Coronary artery (tissue), 2 donors: ENCODE data around the gene TCF19.
A peak's percentile ranks its signal among the peaks of the same experiment; 100 is the strongest.
"Not testable (repeated sequence)": the region's sequence is repeated elsewhere in the genome, so short reads cannot be mapped to it uniquely, and the experiment has no call there.

ENCODE experiments used
- DNase-seq: peaks from one replicate; pipeline ENCODE4 v3.0.0-alpha.2; 2017; ENCODE audit warnings: low spot score
- H3K27ac ChIP-seq, 2 donors: fragments of 200-600 bp; sonication (generic); one replicate each; pipeline ENCODE4 v1.5.1; 2016 to 2019
- H3K4me3 ChIP-seq: fragments of 200-600 bp; sonication (generic); 2 replicates; pipeline ENCODE4 v1.5.1; 2016; ENCODE audit warnings: mild to moderate bottlenecking, moderate library complexity
- TF ChIP-seq, protein P1 (sequence below): fragments of 200-600 bp; sonication (generic); IDR thresholded peaks from one replicate; pipeline ENCODE4 v1.5.1; 2019; ENCODE audit warnings: antibody characterized with exemption

TCF19 gene

DNA sequence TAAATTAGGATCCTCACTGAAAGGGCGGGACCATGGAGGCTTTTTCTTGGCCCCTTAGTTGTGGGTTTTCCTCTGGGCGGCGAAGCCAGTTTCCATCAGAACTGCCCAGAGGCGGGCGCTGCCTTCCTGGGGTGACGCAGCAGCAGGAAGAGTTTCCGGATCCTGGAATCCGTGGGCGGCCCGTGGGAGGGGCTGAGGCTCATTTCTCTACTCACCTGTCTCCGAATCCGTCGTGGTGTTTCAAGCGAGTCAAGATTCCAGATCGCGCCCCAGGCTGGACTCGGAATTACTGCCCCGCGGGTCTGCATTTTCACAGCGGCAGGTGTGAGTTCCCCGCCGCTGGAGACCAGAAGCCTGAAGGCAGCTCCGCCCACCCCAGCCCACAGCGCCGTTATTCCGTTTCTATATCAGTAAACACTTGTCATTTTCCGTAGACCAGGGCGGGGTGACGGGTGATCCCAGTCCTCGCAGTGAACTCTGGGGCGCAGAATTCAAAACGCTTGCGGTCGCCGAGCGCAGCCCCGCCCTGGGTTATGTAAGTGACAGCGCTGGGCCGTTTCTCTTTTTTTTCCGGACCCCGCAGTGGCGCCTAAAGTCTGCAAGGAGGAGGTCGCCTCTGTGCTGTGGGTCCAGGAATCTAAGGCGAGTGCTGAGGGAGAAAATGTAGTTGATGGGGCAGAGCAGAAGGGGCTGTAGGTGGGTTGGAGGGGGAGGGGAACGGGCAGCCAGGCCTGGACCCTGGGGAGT lies 39.3 kb downstream of the TCF19 start:
- DNase-seq, result peak; percentile 93
- Histone ChIP-seq H3K4me3 (peak overlapping the region; percentile 80), H3K27ac (peak overlapping the region; percentile 90 to 94)
- TF ChIP-seq, protein P1, sequence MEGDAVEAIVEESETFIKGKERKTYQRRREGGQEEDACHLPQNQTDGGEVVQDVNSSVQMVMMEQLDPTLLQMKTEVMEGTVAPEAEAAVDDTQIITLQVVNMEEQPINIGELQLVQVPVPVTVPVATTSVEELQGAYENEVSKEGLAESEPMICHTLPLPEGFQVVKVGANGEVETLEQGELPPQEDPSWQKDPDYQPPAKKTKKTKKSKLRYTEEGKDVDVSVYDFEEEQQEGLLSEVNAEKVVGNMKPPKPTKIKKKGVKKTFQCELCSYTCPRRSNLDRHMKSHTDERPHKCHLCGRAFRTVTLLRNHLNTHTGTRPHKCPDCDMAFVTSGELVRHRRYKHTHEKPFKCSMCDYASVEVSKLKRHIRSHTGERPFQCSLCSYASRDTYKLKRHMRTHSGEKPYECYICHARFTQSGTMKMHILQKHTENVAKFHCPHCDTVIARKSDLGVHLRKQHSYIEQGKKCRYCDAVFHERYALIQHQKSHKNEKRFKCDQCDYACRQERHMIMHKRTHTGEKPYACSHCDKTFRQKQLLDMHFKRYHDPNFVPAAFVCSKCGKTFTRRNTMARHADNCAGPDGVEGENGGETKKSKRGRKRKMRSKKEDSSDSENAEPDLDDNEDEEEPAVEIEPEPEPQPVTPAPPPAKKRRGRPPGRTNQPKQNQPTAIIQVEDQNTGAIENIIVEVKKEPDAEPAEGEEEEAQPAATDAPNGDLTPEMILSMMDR, result no peak

DNA sequence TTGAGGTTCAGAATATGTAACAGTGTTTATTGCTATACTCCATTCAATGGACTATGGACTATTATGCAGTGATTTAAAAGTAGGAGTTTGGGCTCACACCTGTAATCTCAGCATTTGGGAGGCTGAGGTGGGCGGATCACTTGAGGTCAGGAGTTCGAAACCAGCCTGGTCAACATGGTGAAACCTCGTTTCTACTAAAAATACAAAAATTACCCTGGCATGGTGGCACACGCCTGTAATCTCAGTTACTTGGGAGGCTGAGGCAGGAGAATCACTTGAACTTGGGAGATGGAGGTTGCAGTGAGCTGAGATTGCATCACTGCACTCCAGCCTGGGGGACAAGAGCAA lies 40.7 kb downstream of the TCF19 start:
- not testable (repeated sequence) for DNase-seq, H3K4me3 ChIP-seq
- peak overlapping the region in 1 of 2 donors; percentile 4 for H3K27ac ChIP-seq

DNA sequence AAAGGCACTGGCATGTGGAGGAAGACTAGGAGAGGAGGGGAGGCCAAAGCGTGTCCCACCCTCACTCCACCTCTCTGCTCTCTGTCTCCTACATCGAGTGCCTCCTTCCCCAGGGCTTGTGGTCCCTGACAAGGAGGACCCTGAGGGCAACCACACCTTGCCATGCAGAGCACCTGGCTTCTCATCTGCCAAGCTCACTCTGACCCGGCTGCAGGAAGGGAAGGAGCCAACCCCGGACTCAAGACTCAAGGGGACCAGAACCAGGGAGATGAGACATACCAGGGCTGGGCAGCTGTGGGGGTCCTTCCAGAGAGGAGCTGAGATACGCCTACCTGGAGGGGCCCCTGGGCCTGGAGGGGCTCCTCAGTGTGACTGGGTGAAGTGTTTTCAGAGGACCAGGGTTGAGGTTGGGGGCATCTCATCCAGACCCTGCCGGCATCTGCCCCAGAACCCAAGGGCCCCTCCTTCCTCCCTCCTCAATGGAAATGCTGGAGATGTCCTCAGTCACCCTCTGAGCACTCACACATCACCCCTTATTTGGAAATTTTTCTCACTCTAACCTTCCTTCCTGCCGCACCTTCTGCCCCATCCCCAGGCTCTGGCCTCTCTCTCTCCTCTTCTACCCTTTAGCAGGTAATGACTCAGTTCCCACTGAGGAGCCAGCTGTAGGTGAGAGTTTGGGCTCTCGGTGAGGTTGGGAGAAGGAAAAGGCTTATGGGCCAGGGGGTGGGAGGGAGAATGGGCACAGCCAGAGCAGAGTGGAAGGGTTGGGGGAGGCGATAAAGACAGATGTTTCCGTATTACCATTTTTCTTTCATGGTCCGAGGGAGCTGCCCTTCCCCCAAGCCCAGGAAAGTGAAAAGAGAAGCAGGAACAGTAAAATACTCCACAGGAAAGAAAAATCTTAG lies 44.1 kb downstream of the TCF19 start:
- no peak for DNase-seq
- TF ChIP-seq, protein P1, result no peak
- Histone ChIP-seq H3K4me3 (no peak overlapping the region), H3K27ac (peak overlapping the region in 1 of 2 donors; percentile 24)

DNA sequence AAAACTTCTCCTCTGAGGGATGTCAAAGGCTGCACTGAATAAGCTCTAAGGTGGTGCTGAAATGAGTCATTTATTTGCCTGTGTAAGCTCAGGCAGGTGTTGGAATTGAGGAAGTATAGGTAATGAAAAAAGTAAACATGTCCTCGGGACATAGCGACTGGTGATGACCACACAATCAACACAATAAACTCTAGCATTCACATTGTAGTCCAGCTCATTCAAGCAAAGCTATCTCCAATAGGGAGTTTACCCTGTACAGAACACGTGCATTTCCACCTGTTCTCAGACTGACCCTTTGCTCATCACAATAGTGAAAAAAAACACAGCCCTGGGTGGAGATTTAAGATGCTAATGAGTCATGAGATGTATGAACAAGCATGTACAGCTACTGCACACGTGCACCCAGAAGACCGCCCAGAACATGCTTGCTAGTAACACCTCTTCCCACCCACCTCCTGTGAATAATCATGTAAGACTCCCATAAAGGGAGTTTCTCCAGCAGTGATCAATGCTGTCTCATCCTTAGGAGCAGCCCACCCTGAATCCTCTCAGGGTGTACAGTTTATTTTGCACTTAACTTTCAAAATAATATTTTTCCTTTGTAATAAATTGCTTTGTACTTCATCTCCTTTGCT lies 45.1 kb downstream of the TCF19 start:
- TF ChIP-seq, protein P1, result no peak
- no peak for DNase-seq
- peak overlapping the region; percentile 63 for H3K4me3 ChIP-seq

DNA sequence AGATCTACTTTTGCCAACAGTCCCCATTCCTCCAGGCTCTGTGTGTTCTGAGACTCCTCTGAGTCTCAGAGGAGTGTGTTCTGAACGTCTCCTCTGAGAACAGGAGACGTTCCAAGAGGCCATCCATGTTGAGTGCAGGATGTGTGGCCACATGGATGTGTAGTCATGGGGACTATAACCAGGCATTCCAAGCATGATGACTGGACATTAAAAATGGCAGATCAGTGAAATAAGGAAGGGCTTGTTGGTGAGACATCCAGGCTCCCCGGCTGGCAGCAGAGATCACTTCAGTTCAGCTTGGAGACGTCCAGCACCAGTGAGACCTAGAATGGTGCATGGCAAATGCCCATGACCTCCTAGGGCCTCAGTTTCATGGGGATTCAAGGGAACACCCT lies 46.4 kb downstream of the TCF19 start:
- H3K27ac ChIP-seq, result no peak overlapping the region
- no peak for DNase-seq
- H3K4me3 ChIP-seq, result no peak overlapping the region
- TF ChIP-seq, protein P1, result no peak

More for the DNA sequence above, 45.1 kb downstream of the TCF19 start:
- peak overlapping the region; percentile 12 to 68 for H3K27ac ChIP-seq

DNA sequence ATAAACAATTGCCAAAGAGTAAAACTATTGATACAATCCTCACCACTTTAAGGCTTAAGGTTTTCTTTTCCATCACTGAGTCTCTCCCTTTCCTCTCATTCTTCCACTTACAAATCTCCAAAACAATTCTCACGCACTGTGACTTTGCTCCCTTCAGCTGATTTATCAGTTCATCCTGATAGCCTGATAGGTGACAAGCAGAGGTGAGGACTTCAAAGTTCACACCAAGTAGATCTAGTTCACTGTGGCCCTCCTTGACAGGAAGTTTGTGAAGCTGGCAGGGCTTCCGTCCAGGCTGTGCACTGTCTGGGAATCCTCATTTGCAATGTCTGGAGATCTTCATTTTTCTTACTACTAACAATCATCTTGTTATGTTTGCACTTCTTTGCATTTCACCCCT lies 47.2 kb downstream of the TCF19 start:
- TF ChIP-seq, protein P1, result no peak
- no peak for DNase-seq
- H3K27ac ChIP-seq, result no peak overlapping the region
- H3K4me3 ChIP-seq, result no peak overlapping the region

DNA sequence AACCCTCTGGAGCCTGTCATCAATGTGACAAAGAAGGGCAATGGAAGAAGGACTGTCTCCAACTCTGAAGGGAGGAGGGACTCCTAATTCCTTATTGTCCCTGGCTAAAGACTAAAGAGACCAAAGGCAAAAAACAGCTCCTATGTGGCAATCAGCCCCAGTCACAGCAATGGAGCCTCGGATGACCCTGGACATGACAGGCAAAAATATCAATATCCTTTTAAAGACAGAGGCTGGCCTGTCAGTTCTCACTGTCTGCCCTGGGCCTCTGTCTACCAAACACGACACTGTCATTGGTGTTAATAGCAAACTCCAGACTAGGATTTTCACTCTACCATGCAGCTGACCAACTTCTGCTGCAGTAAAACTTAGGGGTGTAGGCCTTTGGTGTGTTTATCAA lies 50.1 kb downstream of the TCF19 start:
- TF ChIP-seq, protein P1, result no peak
- no peak overlapping the region for H3K4me3 ChIP-seq
- no peak for DNase-seq
- no peak overlapping the region for H3K27ac ChIP-seq
